Osteoblast (primary cell): ENCODE results near the gene ITGB2. TPM values are rescaled to one million over a fixed set of nuclear protein-coding genes. Genes with fewer than 3 reads are reported as not detected.

Source experiments
- DNase-seq: peaks from one replicate; pipeline ENCODE4 v3.0.0; 2011; ENCODE audit warnings: low spot score, mixed read lengths; ENCODE audit not compliant: insufficient read length; ENCODE audit errors: missing footprints
- H2AFZ ChIP-seq: 2 replicates; pipeline ENCODE4 v1.6.0; 2011; ENCODE audit warnings: mild to moderate bottlenecking, low read length
- H3K27ac ChIP-seq: 2 replicates; pipeline ENCODE4 v1.5.1; 2011; ENCODE audit warnings: mild to moderate bottlenecking, low read depth, low read length, moderate library complexity
- H3K27me3 ChIP-seq: 2 replicates; pipeline ENCODE4 v1.6.0; 2012; ENCODE audit warnings: mild to moderate bottlenecking, control low read depth, inconsistent platforms, low read length, moderate library complexity; ENCODE audit not compliant: insufficient read depth
- H3K36me3 ChIP-seq: 2 replicates; pipeline ENCODE4 v1.5.1; 2011; ENCODE audit warnings: mild to moderate bottlenecking, low read length, control low read depth, moderate library complexity; ENCODE audit not compliant: insufficient read depth
- H3K4me1 ChIP-seq: 2 replicates; pipeline ENCODE4 v1.5.1; 2011; ENCODE audit warnings: mild to moderate bottlenecking, low read length, control low read depth, moderate library complexity; ENCODE audit not compliant: insufficient read depth
- H3K4me2 ChIP-seq: 2 replicates; pipeline ENCODE4 v1.6.0; 2011; ENCODE audit warnings: mild to moderate bottlenecking, low read length; ENCODE audit not compliant: insufficient read depth
- H3K4me3 ChIP-seq: fragments of 200-600 bp; sonication (generic); 3 replicates; pipeline ENCODE4 v1.5.1; 2012; ENCODE audit warnings: mild to moderate bottlenecking, low read length, inconsistent platforms; ENCODE audit not compliant: insufficient read depth
- H3K79me2 ChIP-seq: 2 replicates; pipeline ENCODE4 v1.6.0; 2012; ENCODE audit warnings: mild to moderate bottlenecking, low read length, control low read depth, inconsistent platforms; ENCODE audit not compliant: insufficient read depth
- H3K9me3 ChIP-seq: 2 replicates; pipeline ENCODE4 v1.5.1; 2011; ENCODE audit warnings: low read depth, low read length, control low read depth
- H4K20me1 ChIP-seq: 2 replicates; pipeline ENCODE4 v1.6.0; 2012; ENCODE audit warnings: mild to moderate bottlenecking, low read length, control low read depth; ENCODE audit not compliant: insufficient read depth
- total RNA-seq: library from RNA; depleted of rRNA; stranded (reverse); fragments of >200 nt; gene quantifications from 2 replicates; pipeline ENCODE4 v1.2.3, GENCODE V29; 2012
- TF ChIP-seq, protein P1 (sequence below): IDR thresholded peaks from 2 replicates; pipeline ENCODE4 v1.5.1; 2011; ENCODE audit warnings: mild to moderate bottlenecking, low read depth, low read length, moderate library complexity; ENCODE audit errors: extremely low read depth

Gene ITGB2
- total RNA-seq, 1 donor: 15.2 TPM

DNA sequence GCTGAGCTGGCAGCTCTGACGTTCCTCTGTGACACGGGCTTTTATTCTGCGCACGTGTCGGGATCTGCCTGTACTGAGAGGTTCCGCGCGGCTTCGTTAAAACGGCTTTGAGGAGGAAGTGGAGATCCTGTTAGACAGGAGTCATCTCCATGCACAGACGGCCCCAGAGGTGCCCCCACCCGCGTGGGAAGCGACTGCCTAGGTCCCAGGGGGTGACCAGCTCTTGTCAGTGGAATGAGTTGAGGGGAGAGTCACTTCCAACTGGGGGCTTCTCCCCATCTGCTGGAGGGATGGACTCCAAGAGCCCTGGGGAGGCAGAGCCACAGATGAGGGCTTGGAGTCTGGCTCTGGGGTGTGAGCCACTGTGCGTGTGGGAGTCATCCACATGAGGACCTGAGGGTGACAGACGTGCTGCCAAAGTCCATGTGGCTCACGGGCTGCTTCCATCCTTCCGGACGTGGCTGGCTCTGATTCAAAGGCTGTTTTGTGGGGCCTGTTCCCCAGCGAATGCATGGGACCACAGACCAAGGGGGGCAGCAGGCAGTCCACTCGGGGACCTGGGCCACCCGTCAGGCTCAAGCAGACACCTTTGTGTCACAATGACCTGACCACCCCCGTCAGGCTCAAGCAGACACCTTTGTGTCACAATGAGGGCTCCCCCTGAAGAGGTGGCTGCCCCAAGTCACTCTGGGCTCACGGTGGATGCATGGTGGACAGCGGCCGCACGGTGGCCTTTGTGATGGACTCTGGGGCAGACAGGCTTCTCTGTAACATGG is 74.0 kb downstream of the ITGB2 start:
- Histone ChIP-seq H3K27ac (peak overlapping the region; percentile 68), H4K20me1 (peaks cover 27% of the 10 kb centered on the region), H3K9me3 (no peaks in the 10 kb centered on the region), H3K27me3 (peaks cover 15% of the 10 kb centered on the region), H3K36me3 (peaks cover 26% of the 10 kb centered on the region), H3K4me2 (peak overlapping the region; percentile 87), H3K4me3 (peak overlapping the region; percentile 69), H3K79me2 (peaks cover 15% of the 10 kb centered on the region), H2AFZ (no peak overlapping the region), H3K4me1 (peaks cover 18% of the 10 kb centered on the region)
- TF ChIP-seq, protein P1, sequence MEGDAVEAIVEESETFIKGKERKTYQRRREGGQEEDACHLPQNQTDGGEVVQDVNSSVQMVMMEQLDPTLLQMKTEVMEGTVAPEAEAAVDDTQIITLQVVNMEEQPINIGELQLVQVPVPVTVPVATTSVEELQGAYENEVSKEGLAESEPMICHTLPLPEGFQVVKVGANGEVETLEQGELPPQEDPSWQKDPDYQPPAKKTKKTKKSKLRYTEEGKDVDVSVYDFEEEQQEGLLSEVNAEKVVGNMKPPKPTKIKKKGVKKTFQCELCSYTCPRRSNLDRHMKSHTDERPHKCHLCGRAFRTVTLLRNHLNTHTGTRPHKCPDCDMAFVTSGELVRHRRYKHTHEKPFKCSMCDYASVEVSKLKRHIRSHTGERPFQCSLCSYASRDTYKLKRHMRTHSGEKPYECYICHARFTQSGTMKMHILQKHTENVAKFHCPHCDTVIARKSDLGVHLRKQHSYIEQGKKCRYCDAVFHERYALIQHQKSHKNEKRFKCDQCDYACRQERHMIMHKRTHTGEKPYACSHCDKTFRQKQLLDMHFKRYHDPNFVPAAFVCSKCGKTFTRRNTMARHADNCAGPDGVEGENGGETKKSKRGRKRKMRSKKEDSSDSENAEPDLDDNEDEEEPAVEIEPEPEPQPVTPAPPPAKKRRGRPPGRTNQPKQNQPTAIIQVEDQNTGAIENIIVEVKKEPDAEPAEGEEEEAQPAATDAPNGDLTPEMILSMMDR: no peak
- DNase-seq: peak; percentile 98

DNA sequence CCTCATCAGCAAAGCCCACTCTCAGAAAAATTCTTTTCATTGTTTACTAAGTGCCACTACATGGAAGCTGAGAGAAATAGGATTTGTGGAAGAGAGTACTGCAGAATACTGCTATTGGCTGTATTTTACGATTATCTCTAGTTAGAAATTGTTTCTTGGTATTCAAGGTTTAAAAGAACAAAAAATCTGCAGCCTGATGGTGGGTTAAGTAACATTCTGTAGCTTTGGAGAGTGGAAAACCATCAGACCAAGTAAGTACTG is 74.5 kb downstream of the ITGB2 start:
- DNase-seq: no peak
- Histone ChIP-seq H3K4me1 (peaks cover 18% of the 10 kb centered on the region), H3K27ac (peak overlapping the region; percentile 68), H3K36me3 (peaks cover 22% of the 10 kb centered on the region), H3K4me2 (peak overlapping the region; percentile 87), H3K27me3 (peaks cover 15% of the 10 kb centered on the region), H4K20me1 (peaks cover 24% of the 10 kb centered on the region), H2AFZ (no peak overlapping the region), H3K9me3 (no peaks in the 10 kb centered on the region), H3K4me3 (peak overlapping the region; percentile 69), H3K79me2 (peaks cover 10% of the 10 kb centered on the region)
- TF ChIP-seq, protein P1: no peak

DNA sequence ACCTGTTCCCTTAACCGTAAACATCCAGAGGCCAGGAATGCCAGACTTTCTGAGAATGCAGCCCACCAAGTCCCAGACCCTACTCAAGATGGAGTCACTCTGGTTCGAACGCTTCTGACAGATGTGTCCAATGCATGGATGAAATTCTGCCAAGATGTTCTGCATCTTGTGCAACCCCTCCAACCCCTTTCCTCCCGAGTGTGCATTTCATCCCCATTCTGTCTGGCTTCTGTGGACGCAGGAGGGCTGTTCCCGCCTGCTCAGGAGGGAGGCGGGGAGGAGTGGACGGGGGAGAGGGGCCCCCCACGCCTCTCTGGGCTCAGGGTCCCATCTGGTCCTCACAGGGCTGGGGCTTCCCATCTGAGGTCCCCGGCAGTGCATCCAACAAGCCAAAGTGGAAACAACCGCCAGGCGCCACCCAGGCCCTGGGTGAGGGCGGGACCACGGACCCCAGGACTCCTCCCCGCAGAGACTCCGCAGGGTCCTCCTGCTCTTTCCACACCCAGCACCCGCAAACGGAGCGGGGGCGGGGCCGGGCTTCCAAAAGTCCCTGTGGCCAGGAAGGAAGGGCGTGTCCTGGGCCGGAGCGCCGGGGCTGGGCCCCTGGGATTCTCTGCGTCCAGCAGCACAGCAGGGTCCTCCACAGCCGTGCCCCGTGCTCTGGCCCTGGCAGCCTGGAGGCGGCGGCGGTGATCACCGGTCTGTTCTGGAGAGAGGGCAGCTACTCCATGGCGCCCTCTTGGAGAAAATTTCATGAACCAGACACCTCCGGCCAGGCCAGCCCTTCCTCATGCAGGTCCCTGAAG is 75.1 kb downstream of the ITGB2 start:
- Histone ChIP-seq H3K9me3 (no peaks in the 10 kb centered on the region), H3K27ac (peak overlapping the region; percentile 68), H3K4me1 (peaks cover 18% of the 10 kb centered on the region), H3K4me3 (peak overlapping the region; percentile 69), H4K20me1 (peaks cover 23% of the 10 kb centered on the region), H3K36me3 (peaks cover 17% of the 10 kb centered on the region), H2AFZ (no peak overlapping the region), H3K4me2 (peak overlapping the region; percentile 87), H3K27me3 (peaks cover 15% of the 10 kb centered on the region), H3K79me2 (peaks cover 8% of the 10 kb centered on the region)
- peak; percentile 96 for DNase-seq
- TF ChIP-seq, protein P1: peak; percentile 38

DNA sequence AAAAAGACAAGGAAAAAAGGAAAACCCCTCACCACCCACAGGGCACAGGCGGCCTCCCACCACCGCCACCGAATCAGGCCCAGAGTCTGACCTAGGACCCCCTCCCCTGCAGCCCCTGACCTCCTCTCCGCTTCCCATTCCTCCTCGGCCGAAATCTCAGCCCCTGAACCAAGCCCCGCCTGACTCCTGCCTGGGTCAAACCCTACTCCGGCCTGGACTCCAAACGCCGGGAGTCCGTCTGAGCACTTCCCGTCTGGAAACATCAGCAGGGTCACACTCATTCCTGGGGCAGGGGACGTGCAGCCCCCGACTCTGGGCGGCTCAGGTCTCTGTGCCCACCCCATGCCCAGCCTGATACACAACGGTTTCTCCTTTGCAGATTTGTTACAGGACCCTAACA is 76.4 kb downstream of the ITGB2 start:
- no peak for DNase-seq
- Histone ChIP-seq H3K4me3 (no peak overlapping the region), H3K4me1 (peaks cover 18% of the 10 kb centered on the region), H3K9me3 (no peaks in the 10 kb centered on the region), H3K4me2 (no peak overlapping the region), H2AFZ (no peak overlapping the region), H3K79me2 (peaks cover 2% of the 10 kb centered on the region), H4K20me1 (peaks cover 12% of the 10 kb centered on the region), H3K36me3 (peaks cover 4% of the 10 kb centered on the region), H3K27ac (no peak overlapping the region), H3K27me3 (peaks cover 18% of the 10 kb centered on the region)
- TF ChIP-seq, protein P1: no peak
